HepG2 (cell line): ENCODE measurements around the gene RPS2. TPM values are rescaled to one million over a fixed set of nuclear protein-coding genes. Genes with fewer than 3 reads are reported as not detected.

ENCODE experiments used
- ADNP ChIP-seq: sonication (generic); formaldehyde crosslinking; IDR thresholded peaks from 2 replicates; pipeline ENCODE4 v1.4.0; 2020; ENCODE audit warnings: missing genetic modification reagents
- ASH2L ChIP-seq: fragments of 300-600, 200-600 bp; sonication (generic); IDR thresholded peaks from 2 replicates; pipeline ENCODE4 v1.7.0; 2017; ENCODE audit warnings: low read depth, mild to moderate bottlenecking, moderate library complexity, mixed read lengths, low read length; ENCODE audit not compliant: insufficient read length
- BATF2 ChIP-seq: sonication (generic); formaldehyde crosslinking; IDR thresholded peaks from 2 replicates; pipeline ENCODE4 v1.8.0; 2022; ENCODE audit warnings: mild to moderate bottlenecking, missing genetic modification reagents, moderate library complexity
- ELF4 ChIP-seq: sonication (generic); formaldehyde crosslinking; IDR thresholded peaks from 2 replicates; pipeline ENCODE4 v1.5.0; 2020; ENCODE audit warnings: missing genetic modification reagents, mild to moderate bottlenecking, moderate library complexity, borderline replicate concordance
- GFI1 ChIP-seq: sonication (generic); formaldehyde crosslinking; IDR thresholded peaks from 2 replicates; pipeline ENCODE4 v1.5.0; 2020; ENCODE audit warnings: missing genetic modification reagents, mild to moderate bottlenecking, borderline replicate concordance
- IRX3 ChIP-seq: sonication (generic); formaldehyde crosslinking; IDR thresholded peaks from 2 replicates; pipeline ENCODE4 v1.8.1; 2023; ENCODE audit warnings: mild to moderate bottlenecking, low read depth, missing genetic modification reagents, borderline replicate concordance
- JUN ChIP-seq: sonication (generic); formaldehyde crosslinking; IDR thresholded peaks from 2 replicates; pipeline ENCODE4 v1.4.0; 2020; ENCODE audit warnings: mild to moderate bottlenecking, missing genetic modification reagents
- MED1 ChIP-seq: sonication (generic); formaldehyde crosslinking; IDR thresholded peaks from 2 replicates; pipeline ENCODE4 v1.4.0; 2020; ENCODE audit warnings: missing genetic modification reagents
- PCBP2 ChIP-seq: fragments of 200-400 bp; formaldehyde crosslinking; optimal IDR thresholded peaks from 2 replicates; pipeline ENCODE3; 2018; ENCODE audit warnings: low read length, low read depth; ENCODE audit not compliant: poor library complexity, severe bottlenecking
- PLRG1 ChIP-seq: fragments of 450-650 bp; conservative IDR thresholded peaks from 2 replicates; pipeline ENCODE4 v1.6.1; 2016
- RFXANK ChIP-seq: IDR thresholded peaks from 2 replicates; pipeline ENCODE4 v1.6.1; 2016
- TBL1XR1 ChIP-seq: fragments of 150-350 bp; IDR thresholded peaks from 2 replicates; pipeline ENCODE4 v1.6.1; 2014; ENCODE audit warnings: borderline replicate concordance, low read length; ENCODE audit not compliant: partially characterized antibody
- TBX2 ChIP-seq: sonication (generic); formaldehyde crosslinking; IDR thresholded peaks from 2 replicates; pipeline ENCODE4 v1.5.0; 2020; ENCODE audit warnings: missing genetic modification reagents, mild to moderate bottlenecking, borderline replicate concordance
- TGIF2 ChIP-seq: IDR thresholded peaks from 2 replicates; pipeline ENCODE4 v1.6.1; 2016; ENCODE audit warnings: control low read depth, missing compliant biosample characterization
- U2AF2 ChIP-seq: fragments of 200-400 bp; formaldehyde crosslinking; IDR thresholded peaks from 2 replicates; pipeline ENCODE4 v1.6.1; 2017; ENCODE audit warnings: low read depth, mild to moderate bottlenecking, low read length
- ZBTB37 ChIP-seq: sonication (generic); formaldehyde crosslinking; IDR thresholded peaks from 2 replicates; pipeline ENCODE4 v1.4.0; 2020; ENCODE audit warnings: mild to moderate bottlenecking, missing genetic modification reagents
- ZFP62 ChIP-seq: sonication (generic); formaldehyde crosslinking; IDR thresholded peaks from 2 replicates; pipeline ENCODE4 v1.4.0; 2020; ENCODE audit warnings: missing genetic modification reagents
- ZNF317 ChIP-seq: sonication (generic); formaldehyde crosslinking; IDR thresholded peaks from 2 replicates; pipeline ENCODE4 v1.5.0; 2020; ENCODE audit warnings: mild to moderate bottlenecking, missing genetic modification reagents
- ZNF652 ChIP-seq: IDR thresholded peaks from 2 replicates; pipeline ENCODE4 v1.6.1; 2016; ENCODE audit warnings: low read depth, borderline replicate concordance
- ZNF747 ChIP-seq: sonication (generic); formaldehyde crosslinking; IDR thresholded peaks from 2 replicates; pipeline ENCODE4 v1.8.1; 2023; ENCODE audit warnings: missing genetic modification reagents, mild to moderate bottlenecking, borderline replicate concordance
- ZSCAN21 ChIP-seq: sonication (generic); formaldehyde crosslinking; IDR thresholded peaks from 2 replicates; pipeline ENCODE4 v1.8.0; 2022; ENCODE audit warnings: mild to moderate bottlenecking, missing genetic modification reagents, moderate library complexity, borderline replicate concordance
- polyA plus RNA-seq, 8 experiments: library from polyadenylated mRNA; depleted of rRNA in 3 of 8; stranded (reverse) in 7 of 8; unstranded in 1 of 8; fragments of >200 nt; fragmentation: Illumina TruSeq in 4 of 8; extraction: Trizol in 4 of 8; gene quantifications; 2 replicates each; pipeline versions ENCODE4 v1.2.1 to v1.2.3, GENCODE V29; 2011 to 2016; ENCODE audit warnings: low read depth in 4 of 8, missing spikeins in 1 of 8, mixed read lengths in 1 of 8; ENCODE audit not compliant: insufficient read depth in 1 of 8
- total RNA-seq, 5 experiments: library from RNA; depleted of rRNA; stranded (reverse); fragments of >200 nt; fragmentation: Illumina TruSeq; extraction: Trizol; gene quantifications; 2 replicates each; pipeline ENCODE4 v1.2.3, GENCODE V29; 2016; ENCODE audit warnings: low read depth in 1 of 5
- TF ChIP-seq, protein P1 (sequence below): sonication (generic); formaldehyde crosslinking; IDR thresholded peaks from 2 replicates; pipeline ENCODE4 v1.5.1; 2020; ENCODE audit warnings: missing genetic modification reagents, mild to moderate bottlenecking, borderline replicate concordance
- TF ChIP-seq, protein P2 (sequence below): sonication (generic); formaldehyde crosslinking; IDR thresholded peaks from 2 replicates; pipeline ENCODE4 v1.8.0; 2023; ENCODE audit warnings: mild to moderate bottlenecking, missing genetic modification reagents

The RPS2 gene
- total and polyA plus RNA-seq, 2 of the 13 experiments (the other 11 are each of a cell fraction or from before 2014, with no cell fraction given), result 1,908 to 4,514 TPM

- TF ChIP-seq, protein P1, sequence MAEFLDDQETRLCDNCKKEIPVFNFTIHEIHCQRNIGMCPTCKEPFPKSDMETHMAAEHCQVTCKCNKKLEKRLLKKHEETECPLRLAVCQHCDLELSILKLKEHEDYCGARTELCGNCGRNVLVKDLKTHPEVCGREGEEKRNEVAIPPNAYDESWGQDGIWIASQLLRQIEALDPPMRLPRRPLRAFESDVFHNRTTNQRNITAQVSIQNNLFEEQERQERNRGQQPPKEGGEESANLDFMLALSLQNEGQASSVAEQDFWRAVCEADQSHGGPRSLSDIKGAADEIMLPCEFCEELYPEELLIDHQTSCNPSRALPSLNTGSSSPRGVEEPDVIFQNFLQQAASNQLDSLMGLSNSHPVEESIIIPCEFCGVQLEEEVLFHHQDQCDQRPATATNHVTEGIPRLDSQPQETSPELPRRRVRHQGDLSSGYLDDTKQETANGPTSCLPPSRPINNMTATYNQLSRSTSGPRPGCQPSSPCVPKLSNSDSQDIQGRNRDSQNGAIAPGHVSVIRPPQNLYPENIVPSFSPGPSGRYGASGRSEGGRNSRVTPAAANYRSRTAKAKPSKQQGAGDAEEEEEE (CRISPR knock-in tag), result no peak
- TF ChIP-seq MED1 (CRISPR knock-in tag) (peak; percentile 11; the same call in 1 of the 2 replicates), PLRG1 (no peak), U2AF2 (no peak), BATF2 (CRISPR knock-in tag) (no peak), ZNF747 (CRISPR knock-in tag) (no peak), JUN (CRISPR knock-in tag) (no peak; the same call in 1 of the 2 replicates), RFXANK (no peak), PCBP2 (no peak), ZNF652 (CRISPR knock-in tag) (no peak), ELF4 (CRISPR knock-in tag) (no peak), ASH2L (no peak), GFI1 (CRISPR knock-in tag) (no peak), ADNP (CRISPR knock-in tag) (no peak), ZFP62 (CRISPR knock-in tag) (no peak), TBL1XR1 (no peak), TBX2 (no peak), TGIF2 (CRISPR knock-in tag) (no peak), ZNF317 (CRISPR knock-in tag) (0 out of 2 replicates have a peak, but pooled peaks have one; percentile 25), ZSCAN21 (CRISPR knock-in tag) (no peak), IRX3 (CRISPR knock-in tag) (no peak), ZBTB37 (no peak)
- TF ChIP-seq, protein P2, sequence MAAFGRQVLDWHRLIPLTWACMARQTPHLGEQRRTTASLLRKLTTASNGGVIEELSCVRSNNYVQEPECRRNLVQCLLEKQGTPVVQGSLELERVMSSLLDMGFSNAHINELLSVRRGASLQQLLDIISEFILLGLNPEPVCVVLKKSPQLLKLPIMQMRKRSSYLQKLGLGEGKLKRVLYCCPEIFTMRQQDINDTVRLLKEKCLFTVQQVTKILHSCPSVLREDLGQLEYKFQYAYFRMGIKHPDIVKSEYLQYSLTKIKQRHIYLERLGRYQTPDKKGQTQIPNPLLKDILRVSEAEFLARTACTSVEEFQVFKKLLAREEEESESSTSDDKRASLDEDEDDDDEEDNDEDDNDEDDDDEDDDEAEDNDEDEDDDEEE (CRISPR knock-in tag), result no peak
Observed at GRCh38 chr16:1990351-1991134, 25.9 kb upstream of the RPS2 start (continued).
